ENCODE data around the gene PHTF1. TPM values are rescaled to one million over a fixed set of nuclear protein-coding genes. Genes with fewer than 3 reads are reported as not detected.

PHTF1 gene
- total RNA-seq, 4 donors from 2014 or later: 1.5 to 4.8 (median 2.7) TPM

DNA sequence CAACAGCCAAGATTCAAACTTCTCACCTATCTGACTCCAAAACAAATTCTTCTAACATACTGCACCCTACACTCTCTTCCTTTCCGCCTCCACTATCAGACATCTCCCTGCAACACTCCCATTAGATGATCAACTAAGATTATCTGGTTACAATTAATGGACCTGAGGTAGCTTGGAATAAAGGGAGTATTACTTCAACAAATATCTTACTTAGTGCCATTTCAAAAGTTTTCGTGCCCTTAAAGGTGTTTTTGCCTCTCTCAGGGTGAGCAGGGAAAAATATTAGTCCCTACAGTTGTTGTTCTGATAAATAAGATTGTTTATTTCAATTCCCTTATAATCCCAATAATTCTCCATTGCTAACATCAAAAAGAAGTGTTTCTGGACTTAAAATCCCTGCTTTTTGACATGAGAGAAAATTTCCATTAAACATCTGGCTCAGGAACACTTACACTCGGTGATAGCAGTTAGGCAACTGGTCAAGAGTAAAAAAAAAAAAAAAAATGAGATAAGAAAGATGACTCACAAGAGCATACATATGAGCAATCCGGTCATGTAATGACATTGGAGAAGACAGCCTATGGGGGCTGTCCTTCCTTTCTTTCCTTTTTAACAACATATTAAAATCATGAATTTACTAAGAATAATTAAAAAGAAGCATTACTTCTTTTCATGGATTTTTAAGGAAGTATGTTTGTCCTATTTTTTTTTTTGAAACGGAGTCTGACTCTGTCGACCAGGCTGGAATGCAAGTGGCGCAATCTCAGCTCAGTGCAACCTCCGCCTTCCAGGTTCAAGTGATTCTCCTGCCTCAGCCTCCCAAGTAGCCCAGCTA is 45.4 kb upstream of the PHTF1 start:
- DNase-seq (ENCODE audit: low spot score in 2 of 2): no peak
- WGBS: 67% methylated on average over 8 of the region's 8 CpGs
- Histone ChIP-seq H3K4me1 (peaks cover 40% of the 10 kb centered on the region), H3K27ac (no peak overlapping the region), H3K27me3 (no peaks in the 10 kb centered on the region), H3K9me3 (no peaks in the 10 kb centered on the region), H3K4me3 (no peak overlapping the region), H3K36me3 (no peaks in the 10 kb centered on the region)
- TF ChIP-seq POLR2A (IDR thresholded peaks at IDR 0.05) (no peak), POLR2AphosphoS5 (IDR thresholded peaks at IDR 0.05) (no peak), EP300 (IDR thresholded peaks at IDR 0.05) (no peak)
- TF ChIP-seq, protein P1, sequence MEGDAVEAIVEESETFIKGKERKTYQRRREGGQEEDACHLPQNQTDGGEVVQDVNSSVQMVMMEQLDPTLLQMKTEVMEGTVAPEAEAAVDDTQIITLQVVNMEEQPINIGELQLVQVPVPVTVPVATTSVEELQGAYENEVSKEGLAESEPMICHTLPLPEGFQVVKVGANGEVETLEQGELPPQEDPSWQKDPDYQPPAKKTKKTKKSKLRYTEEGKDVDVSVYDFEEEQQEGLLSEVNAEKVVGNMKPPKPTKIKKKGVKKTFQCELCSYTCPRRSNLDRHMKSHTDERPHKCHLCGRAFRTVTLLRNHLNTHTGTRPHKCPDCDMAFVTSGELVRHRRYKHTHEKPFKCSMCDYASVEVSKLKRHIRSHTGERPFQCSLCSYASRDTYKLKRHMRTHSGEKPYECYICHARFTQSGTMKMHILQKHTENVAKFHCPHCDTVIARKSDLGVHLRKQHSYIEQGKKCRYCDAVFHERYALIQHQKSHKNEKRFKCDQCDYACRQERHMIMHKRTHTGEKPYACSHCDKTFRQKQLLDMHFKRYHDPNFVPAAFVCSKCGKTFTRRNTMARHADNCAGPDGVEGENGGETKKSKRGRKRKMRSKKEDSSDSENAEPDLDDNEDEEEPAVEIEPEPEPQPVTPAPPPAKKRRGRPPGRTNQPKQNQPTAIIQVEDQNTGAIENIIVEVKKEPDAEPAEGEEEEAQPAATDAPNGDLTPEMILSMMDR (IDR thresholded peaks at IDR 0.05): no peak

DNA sequence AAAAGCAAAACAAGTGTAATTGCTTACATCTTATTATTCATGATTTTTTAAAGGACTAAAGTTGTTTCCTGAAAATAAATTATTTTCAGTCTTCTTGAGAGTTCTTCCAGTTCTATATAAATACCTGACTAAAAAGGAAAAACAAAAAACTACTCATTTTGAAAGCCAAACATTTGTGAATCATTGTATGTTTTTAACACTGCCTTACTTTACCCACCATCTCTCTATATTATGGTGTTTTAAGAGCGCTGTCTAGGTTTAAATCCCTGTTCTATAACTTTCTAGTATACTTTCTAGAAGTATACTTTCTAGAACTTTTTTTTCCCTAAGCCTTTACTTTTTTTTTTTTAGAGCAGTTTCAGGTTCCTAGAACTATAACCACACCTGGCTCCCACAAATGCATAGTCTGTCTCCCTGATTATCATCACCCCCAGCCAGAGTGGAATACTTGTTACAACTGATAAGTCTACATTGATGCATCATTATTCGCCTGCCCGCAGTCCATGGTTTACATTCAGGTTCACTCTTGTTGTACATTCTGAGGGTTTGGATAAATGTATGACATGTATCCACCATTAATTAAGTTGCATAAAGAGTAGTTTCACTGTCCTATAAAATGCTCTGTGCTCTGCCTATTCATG is 43.2 kb upstream of the PHTF1 start:
- TF ChIP-seq EP300 (IDR thresholded peaks at IDR 0.05) (no peak), POLR2A (IDR thresholded peaks at IDR 0.05) (no peak), POLR2AphosphoS5 (IDR thresholded peaks at IDR 0.05) (no peak)
- TF ChIP-seq, protein P1 (IDR thresholded peaks at IDR 0.05): no peak
- DNase-seq (ENCODE audit: low spot score in 2 of 2): no peak

DNA sequence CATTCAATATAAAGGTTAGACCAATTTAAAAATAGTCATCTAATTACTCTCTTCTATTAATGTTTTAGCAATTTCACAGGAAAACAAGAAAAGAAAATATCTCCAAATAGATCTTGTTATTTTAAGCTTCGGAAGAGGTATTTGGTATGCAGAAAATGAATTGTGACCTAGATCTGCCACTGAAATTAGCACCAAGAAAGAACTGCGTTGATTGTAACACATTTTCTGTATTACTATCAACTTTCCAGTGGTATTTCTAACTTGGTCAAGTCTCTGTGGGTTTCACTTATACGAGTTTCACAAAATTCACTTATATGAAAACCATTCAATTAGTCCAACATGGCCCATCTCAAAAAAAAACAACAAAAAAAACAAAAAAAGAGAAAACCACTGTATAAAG is 41.2 kb upstream of the PHTF1 start:
- Histone ChIP-seq H3K4me3 (no peak overlapping the region), H3K27me3 (no peaks in the 10 kb centered on the region)

More for the DNA sequence above, 43.2 kb upstream of the PHTF1 start:
- no peaks in the 10 kb centered on the region for H3K9me3 ChIP-seq
- no peak overlapping the region for H3K27ac ChIP-seq
- H3K4me3 ChIP-seq: no peak overlapping the region
- WGBS: 95% methylated on average over 3 of the region's 3 CpGs
- peaks cover 2% of the 10 kb centered on the region for H3K36me3 ChIP-seq
- no peaks in the 10 kb centered on the region for H3K27me3 ChIP-seq
- peaks cover 28% of the 10 kb centered on the region for H3K4me1 ChIP-seq

DNA sequence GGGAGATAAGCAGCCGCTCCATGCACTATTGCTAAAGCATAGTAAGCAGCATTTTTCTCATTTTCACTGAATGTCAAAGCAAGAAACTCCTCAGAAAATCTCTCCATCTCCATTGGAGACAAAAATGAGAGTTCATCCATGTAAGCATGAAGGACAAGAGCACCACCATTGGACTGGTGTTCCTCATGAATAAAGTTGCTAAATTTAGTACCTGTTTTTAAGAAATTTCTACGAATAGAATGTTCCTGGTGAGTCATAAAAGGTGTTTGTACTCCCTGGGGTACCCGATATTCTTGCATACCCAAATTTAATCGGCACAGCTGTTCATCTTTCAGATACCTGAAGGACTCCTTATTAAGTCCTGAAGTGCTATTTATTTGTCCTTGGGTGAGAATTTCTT is 38.2 kb upstream of the PHTF1 start:
- H3K4me1 ChIP-seq: peaks cover 13% of the 10 kb centered on the region

More for the DNA sequence above, 41.2 kb upstream of the PHTF1 start:
- 62% methylated on average over 3 of the region's 3 CpGs for whole genome bisulfite sequencing
- peaks cover 28% of the 10 kb centered on the region for H3K4me1 ChIP-seq
- peaks cover 14% of the 10 kb centered on the region for H3K36me3 ChIP-seq
- TF ChIP-seq POLR2AphosphoS5 (IDR thresholded peaks at IDR 0.05) (no peak), EP300 (IDR thresholded peaks at IDR 0.05) (no peak), POLR2A (IDR thresholded peaks at IDR 0.05) (no peak)
- TF ChIP-seq, protein P1 (IDR thresholded peaks at IDR 0.05): no peak
- DNase-seq (ENCODE audit: low spot score in 2 of 2): no peak
- no peak overlapping the region for H3K27ac ChIP-seq
- H3K9me3 ChIP-seq: no peaks in the 10 kb centered on the region

More for the DNA sequence above, 38.2 kb upstream of the PHTF1 start:
- Histone ChIP-seq H3K4me3 (no peak overlapping the region), H3K36me3 (peaks cover 17% of the 10 kb centered on the region), H3K27ac (no peak overlapping the region), H3K9me3 (no peaks in the 10 kb centered on the region), H3K27me3 (no peaks in the 10 kb centered on the region)
- no peak for TF ChIP-seq POLR2AphosphoS5 (IDR thresholded peaks at IDR 0.05)
- no peak for TF ChIP-seq POLR2A (IDR thresholded peaks at IDR 0.05)
- TF ChIP-seq, protein P1 (IDR thresholded peaks at IDR 0.05): no peak
- no peak for TF ChIP-seq EP300 (IDR thresholded peaks at IDR 0.05)
- DNase-seq (ENCODE audit: low spot score in 2 of 2): no peak
- 82% methylated on average over 4 of the region's 4 CpGs for WGBS
